Activated naive CD4-positive, alpha-beta T cell (primary cell): ENCODE results near the gene NKX3-2.

Experiments used
- DNase-seq, 4 experiments: peaks; one replicate each; lab custom pipeline; 2025; lab: John Stamatoyannopoulos, UW

Gene NKX3-2

DNA sequence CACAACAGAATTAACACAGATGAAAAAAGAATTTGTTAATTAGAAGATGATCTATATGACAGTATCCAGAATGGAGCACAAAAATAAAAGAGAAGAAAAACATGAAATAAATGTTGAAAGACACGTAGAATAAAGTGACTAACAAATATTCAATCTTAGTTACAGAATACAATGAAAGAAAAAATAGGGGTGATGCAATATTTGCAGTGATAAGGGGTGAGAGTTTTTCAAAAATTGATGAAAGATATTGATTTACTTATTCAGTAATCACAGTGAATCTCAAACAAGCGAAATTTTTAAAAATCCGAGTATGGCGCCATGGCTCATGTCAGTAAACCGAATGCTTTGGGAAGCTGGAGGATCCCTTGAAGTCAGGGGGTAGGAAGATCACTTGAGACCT is 39.9 kb downstream of the NKX3-2 start:
- no peak for DNase-seq

DNA sequence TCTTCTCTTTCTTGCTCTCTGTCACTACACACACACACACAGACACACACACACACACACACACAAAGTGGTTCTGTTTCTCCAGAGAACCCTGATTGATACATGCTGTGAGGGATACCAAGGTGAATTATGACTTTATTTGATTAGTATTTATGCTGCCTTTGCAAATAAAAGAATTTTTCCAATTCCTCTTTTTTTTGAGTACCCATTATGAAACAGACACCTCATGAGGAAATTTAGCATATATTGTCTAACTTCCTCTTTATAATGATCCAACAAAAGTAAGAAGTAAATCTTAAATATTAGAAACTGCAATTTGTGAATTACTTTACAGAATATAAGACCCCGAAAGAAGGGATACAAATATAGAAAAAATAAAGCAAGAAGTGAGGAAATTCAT is 45.8 kb downstream of the NKX3-2 start:
- no peak for DNase-seq

DNA sequence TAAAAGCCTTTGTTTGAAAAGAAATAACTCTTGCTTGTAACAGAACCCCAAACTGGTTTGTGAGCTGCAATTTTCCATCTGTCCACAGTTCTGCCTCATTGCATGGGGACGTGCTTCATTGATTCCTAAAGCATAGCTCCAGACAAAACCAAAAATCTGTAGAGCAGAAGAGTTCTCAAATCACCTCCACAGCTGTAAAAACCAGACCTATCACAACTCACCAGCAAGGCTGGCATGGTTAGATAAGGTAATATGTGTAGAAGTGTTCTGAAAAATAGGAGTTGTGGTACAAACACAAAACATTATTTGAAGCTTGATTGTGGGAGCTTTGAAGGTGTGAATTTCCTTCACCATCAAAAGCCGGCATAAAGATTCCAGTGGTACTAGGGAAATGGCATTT is 47.7 kb downstream of the NKX3-2 start:
- DNase-seq, result no peak

DNA sequence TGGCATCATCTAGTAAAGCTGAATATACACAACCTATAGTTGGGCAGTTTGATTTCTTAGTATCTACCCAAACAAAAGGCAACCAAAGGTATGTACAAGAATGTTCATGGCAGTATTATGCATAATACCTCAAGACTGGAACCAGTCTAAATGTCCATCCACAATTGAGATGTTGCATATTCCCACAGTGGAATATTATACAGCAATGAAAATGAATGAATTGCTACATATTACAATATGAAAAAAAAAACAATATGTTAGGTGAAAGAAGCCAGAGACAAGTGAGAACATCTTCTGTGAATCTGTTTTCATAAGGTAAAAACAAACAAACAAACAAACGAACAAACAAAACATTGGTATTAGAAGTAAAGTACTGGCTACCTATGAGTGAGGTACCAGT is 48.6 kb downstream of the NKX3-2 start:
- DNase-seq, result no peak

DNA sequence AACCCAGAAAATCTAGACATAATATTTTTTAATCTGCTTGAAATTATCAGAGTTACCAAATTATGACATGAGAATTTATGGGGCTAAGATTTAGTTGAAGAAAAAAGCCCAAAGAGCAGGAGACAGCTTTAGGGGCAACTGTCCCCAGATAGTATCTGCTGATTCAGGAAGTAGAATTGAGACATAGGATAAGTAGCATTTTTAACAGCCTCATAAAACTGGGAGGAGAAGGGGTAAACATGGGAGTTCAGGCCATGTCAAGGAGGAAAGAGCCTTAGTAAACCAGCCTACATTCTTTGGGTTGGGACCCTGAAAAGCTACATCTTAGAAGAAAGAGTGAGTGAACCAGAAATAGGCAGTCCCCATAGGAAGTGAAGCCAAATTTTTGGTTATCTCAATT is 50.5 kb downstream of the NKX3-2 start:
- DNase-seq, result no peak

DNA sequence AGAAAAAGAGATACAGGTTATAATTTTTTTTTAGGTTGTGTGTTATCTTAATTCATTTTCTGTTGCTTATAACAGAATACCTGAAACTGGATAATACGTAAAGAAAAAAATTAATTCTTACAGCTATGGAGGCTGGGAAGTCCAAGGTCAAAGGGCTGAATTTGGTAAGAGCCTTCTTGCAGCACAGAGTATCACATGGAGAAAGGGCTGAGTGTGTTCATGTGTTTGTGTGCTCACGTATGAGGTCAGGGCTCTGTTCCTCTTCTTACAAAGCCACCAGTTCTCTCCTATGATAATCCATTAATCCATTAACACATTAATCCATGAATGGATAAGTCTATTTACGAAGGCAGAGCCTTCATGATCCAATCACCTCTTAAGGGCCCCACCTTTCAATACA is 51.6 kb downstream of the NKX3-2 start:
- no peak for DNase-seq
